SIG-M5 treated with dmso at 0.1 percent for 504 hours (cell line): Measurements from ENCODE around the gene CIAO2B.
"Not testable (repeated sequence)": the region's sequence is repeated elsewhere in the genome, so short reads cannot be mapped to it uniquely, and the experiment has no call there.

Experiments used
- DNase-seq: peaks from one replicate; lab custom pipeline; 2025; ENCODE audit not compliant: unreplicated experiment; lab: John Stamatoyannopoulos, UW

The CIAO2B gene

GRCh38 chr16:66934138-66934838 lies at the start of gene CIAO2B:
TSS of gene CIAO2B (minus strand) at chr16:66934402. CDS start at chr16:66934364, 38 bp downstream.
- DNase-seq = peak; percentile 72

GRCh38 chr16:66983033-66983432 lies 48.8 kb upstream of the CIAO2B start:
- no peak for DNase-seq

GRCh38 chr16:66979011-66979717 lies 45.0 kb upstream of the CIAO2B start:
- no peak for DNase-seq

- DNase-seq = peak; percentile 74
These were observed 43.3 kb upstream of the CIAO2B start for GRCh38 chr16:66977341-66978113.

GRCh38 chr16:66976746-66977145 lies 42.5 kb upstream of the CIAO2B start:
- no peak for DNase-seq

- DNase-seq = no peak
These were observed 41.2 kb upstream of the CIAO2B start for GRCh38 chr16:66975302-66975893.

- not testable (repeated sequence) for DNase-seq
These were observed 40.7 kb upstream of the CIAO2B start for GRCh38 chr16:66974932-66975246.

- DNase-seq = not testable (repeated sequence)
These were observed 40.1 kb upstream of the CIAO2B start for GRCh38 chr16:66974156-66974931.

GRCh38 chr16:66973716-66974115 lies 39.5 kb upstream of the CIAO2B start:
- DNase-seq = no peak

GRCh38 chr16:66972983-66973382 lies 38.8 kb upstream of the CIAO2B start:
- DNase-seq = no peak

GRCh38 chr16:66970775-66971720 lies 36.8 kb upstream of the CIAO2B start:
- no peak for DNase-seq

GRCh38 chr16:66968847-66969246 lies 34.6 kb upstream of the CIAO2B start:
- DNase-seq = no peak

GRCh38 chr16:66964049-66964448 lies 29.8 kb upstream of the CIAO2B start:
- DNase-seq = no peak

- DNase-seq = no peak
These were observed 27.7 kb upstream of the CIAO2B start for GRCh38 chr16:66961914-66962313.

- peak; percentile 55 for DNase-seq
These were observed 27.0 kb upstream of the CIAO2B start, which contains the start of gene CES3 for GRCh38 chr16:66961065-66961744. TSS of gene CES3 (plus strand) at chr16:66961266. CDS start at chr16:66961308, 42 bp downstream.

- DNase-seq = no peak
These were observed 26.1 kb upstream of the CIAO2B start for GRCh38 chr16:66960270-66960669.

- peak; percentile 16 for DNase-seq
These were observed 25.5 kb upstream of the CIAO2B start for GRCh38 chr16:66959704-66960161.

GRCh38 chr16:66958857-66959703 lies 24.9 kb upstream of the CIAO2B start:
- no peak for DNase-seq
